Aorta (tissue), 5 donors: Measurements from ENCODE around the gene P2RY1. TPM values are rescaled to one million over a fixed set of nuclear protein-coding genes. Genes with fewer than 3 reads are reported as not detected.
"Not testable (repeated sequence)": the region's sequence is repeated elsewhere in the genome, so short reads cannot be mapped to it uniquely, and the experiment has no call there.

ENCODE experiments used
- ATAC-seq: fragments of 200-7000 bp; cut with Tn5 transposase; one replicate; pipeline ENCODE4 v1.9.1; 2022; ENCODE audit warnings: moderate library complexity; ENCODE audit not compliant: low FRiP score
- DNase-seq, 2 donors: peaks; one replicate each; pipeline ENCODE4 v3.0.0-alpha.2; 2020
- H3K27ac ChIP-seq, 2 donors: one replicate each; pipeline ENCODE4 v1.5.1; 2013; ENCODE audit warnings: low read length in 2 of 2, mild to moderate bottlenecking in 2 of 2, moderate library complexity in 2 of 2, control low read depth in 1 of 2, inconsistent platforms in 1 of 2, low read depth in 1 of 2
- H3K27me3 ChIP-seq, 2 donors: one replicate each; pipeline ENCODE4 v1.6.1; 2013; ENCODE audit warnings: control low read depth in 1 of 2, low read length in 1 of 2, mild to moderate bottlenecking in 1 of 2, moderate library complexity in 1 of 2; ENCODE audit not compliant: insufficient read depth in 2 of 2, control insufficient read depth in 1 of 2
- H3K36me3 ChIP-seq, 2 donors: one replicate each; pipeline ENCODE4 v1.6.1; 2013; ENCODE audit warnings: control low read depth in 1 of 2, low read length in 1 of 2, mild to moderate bottlenecking in 1 of 2; ENCODE audit not compliant: insufficient read depth in 2 of 2, control insufficient read depth in 1 of 2
- H3K4me1 ChIP-seq, 2 donors: one replicate each; pipeline ENCODE4 v1.6.1; 2013; ENCODE audit warnings: low read length in 2 of 2, control low read depth in 1 of 2, mild to moderate bottlenecking in 1 of 2, moderate library complexity in 1 of 2; ENCODE audit not compliant: insufficient read depth in 2 of 2, control insufficient read depth in 1 of 2
- H3K4me3 ChIP-seq, 2 donors: one replicate each; pipeline ENCODE4 v1.5.1; 2013; ENCODE audit warnings: low read length in 2 of 2, control low read depth in 1 of 2, mild to moderate bottlenecking in 1 of 2
- H3K9me3 ChIP-seq: one replicate; pipeline ENCODE4 v1.6.1; 2013; ENCODE audit warnings: mild to moderate bottlenecking, low read length; ENCODE audit not compliant: control insufficient read depth
- WGBS, 2 donors: extraction: QIAGEN DNeasy Blood & Tissue Kit; methylation state at CpG; one replicate each; pipeline ENCODE4 v1.1.7; 2013; 5-methylcytosine and 5-hydroxymethylcytosine counted together
- intact Hi-C, 2 donors: fragments of 100-400 bp; cut with DNase I; formaldehyde crosslinking; loops; one replicate each; pipeline versions ENCODE4 v1.14.2 to v1.15.0; 2022
- polyA plus RNA-seq, 2 donors: library from polyadenylated mRNA; stranded (reverse); fragments of 200-250 nt; gene quantifications; one replicate each; pipeline ENCODE4 v1.2.3, GENCODE V29; 2013
- total RNA-seq, 2 donors: library from RNA; stranded (reverse); fragmentation: NEBNext Ultra II Directional; extraction: Animal tissue kit (Norgen Biotek cat#: 25700); gene quantifications; one replicate each; pipeline ENCODE4 v1.2.1, GENCODE V29; 2021
- donor health status: healthy with polysubstance abuse.
- donor health status: Bipolar disorder and iron deficiency.
- donor health status: DM: no; HTN: no; CAD: no.
- donor health status: DM: no; HTN: no; CAD: no.
- donor health status: DM: yes; HTN: yes; CAD: no.

Gene P2RY1
- total and polyA plus RNA-seq, 4 donors = 0.13 to 3.5 (median 1.6) TPM

DNA sequence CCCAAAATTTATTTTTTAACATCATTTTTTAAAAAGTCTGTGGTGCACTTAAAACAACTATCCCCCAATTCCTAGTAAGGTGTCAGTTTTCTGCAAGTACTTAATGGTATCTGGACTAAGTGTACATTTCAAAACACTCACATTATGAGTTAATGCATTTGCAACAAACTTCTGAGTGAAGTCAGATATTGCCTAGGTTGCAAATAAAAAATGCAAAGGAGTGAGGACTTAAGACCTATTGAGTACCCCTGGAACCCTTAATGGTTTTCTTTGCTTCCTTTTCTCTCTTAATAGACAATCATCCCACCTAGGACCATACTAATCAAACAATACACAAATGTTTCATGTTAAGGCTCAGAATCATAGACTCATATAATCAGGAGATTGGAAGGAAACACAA, 1.8 kb upstream of the P2RY1 start:
- no peak for ATAC-seq
- Histone ChIP-seq H3K4me3 (no peak overlapping the region), H3K4me1 (no peaks in the 10 kb centered on the region), H3K27me3 (no peaks in the 10 kb centered on the region), H3K36me3 (no peaks in the 10 kb centered on the region), H3K27ac (no peak overlapping the region), H3K9me3 (no peaks in the 10 kb centered on the region)
- DNase-seq = no peak
- intact Hi-C loops = no loop called here

DNA sequence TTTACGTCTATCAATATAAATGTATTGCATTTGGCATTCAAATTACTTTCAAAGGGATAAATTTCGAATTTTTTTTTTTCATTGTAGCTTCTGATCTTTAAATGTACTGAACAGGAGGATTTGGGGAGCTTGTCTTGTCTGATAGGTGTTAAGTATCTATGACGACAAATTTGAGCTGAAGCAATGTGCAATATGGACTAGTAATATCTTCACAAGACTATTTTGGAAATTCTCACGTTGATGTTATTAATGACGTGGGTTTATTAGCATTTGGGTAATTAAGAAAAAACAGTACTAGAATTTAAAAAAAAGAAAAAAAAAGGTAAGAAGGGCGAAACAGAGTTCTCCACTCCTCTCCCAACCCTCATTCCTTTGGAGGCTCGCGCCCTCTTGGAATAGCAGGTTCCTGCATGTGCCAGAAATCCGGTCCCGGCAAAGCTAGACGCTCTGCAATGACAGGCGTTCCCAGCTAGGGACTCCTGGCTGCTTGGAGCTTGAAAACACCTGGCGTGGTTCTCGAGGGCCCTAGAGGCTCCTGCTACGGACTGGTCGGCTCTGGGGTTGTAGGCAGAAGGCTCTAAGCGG, 648 bp upstream of the P2RY1 start:
- no peaks in the 10 kb centered on the region for H3K4me1 ChIP-seq
- no peaks in the 10 kb centered on the region for H3K9me3 ChIP-seq
- WGBS, 2 donors = 15% methylated on average over 17 of the region's 17 CpGs
- peak in 1 of 2 donors; percentile 72 for DNase-seq
- intact Hi-C loops = no loop called here
- ATAC-seq = no peak
- H3K36me3 ChIP-seq = no peaks in the 10 kb centered on the region
- H3K27ac ChIP-seq = no peak overlapping the region
- peak overlapping the region; percentile 57 to 70 for H3K4me3 ChIP-seq
- no peaks in the 10 kb centered on the region for H3K27me3 ChIP-seq

DNA sequence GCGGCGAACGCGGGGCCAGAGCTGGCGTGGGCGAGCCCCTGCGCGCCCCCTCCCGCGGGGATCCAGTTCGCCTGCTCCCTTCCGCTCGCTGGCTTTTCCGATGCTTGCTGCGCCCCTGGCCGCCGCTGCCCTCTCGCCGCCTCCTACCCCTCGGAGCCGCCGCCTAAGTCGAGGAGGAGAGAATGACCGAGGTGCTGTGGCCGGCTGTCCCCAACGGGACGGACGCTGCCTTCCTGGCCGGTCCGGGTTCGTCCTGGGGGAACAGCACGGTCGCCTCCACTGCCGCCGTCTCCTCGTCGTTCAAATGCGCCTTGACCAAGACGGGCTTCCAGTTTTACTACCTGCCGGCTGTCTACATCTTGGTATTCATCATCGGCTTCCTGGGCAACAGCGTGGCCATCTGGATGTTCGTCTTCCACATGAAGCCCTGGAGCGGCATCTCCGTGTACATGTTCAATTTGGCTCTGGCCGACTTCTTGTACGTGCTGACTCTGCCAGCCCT, 721 bp downstream of the P2RY1 start:
- H3K4me3 ChIP-seq = peak overlapping the region; percentile 57 to 70
- intact Hi-C loops = no loop called here
- no peak overlapping the region for H3K27ac ChIP-seq
- DNase-seq = no peak
- H3K27me3 ChIP-seq = no peaks in the 10 kb centered on the region
- no peaks in the 10 kb centered on the region for H3K36me3 ChIP-seq
- ATAC-seq = peak; percentile 60
- H3K4me1 ChIP-seq = no peaks in the 10 kb centered on the region
- no peaks in the 10 kb centered on the region for H3K9me3 ChIP-seq
- whole genome bisulfite sequencing, 2 donors = 1% methylated on average over 47 of the region's 47 CpGs

DNA sequence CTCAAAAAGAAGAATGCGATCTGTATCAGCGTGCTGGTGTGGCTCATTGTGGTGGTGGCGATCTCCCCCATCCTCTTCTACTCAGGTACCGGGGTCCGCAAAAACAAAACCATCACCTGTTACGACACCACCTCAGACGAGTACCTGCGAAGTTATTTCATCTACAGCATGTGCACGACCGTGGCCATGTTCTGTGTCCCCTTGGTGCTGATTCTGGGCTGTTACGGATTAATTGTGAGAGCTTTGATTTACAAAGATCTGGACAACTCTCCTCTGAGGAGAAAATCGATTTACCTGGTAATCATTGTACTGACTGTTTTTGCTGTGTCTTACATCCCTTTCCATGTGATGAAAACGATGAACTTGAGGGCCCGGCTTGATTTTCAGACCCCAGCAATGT, 1.3 kb downstream of the P2RY1 start:
- Histone ChIP-seq H3K27ac (no peak overlapping the region), H3K27me3 (no peaks in the 10 kb centered on the region), H3K4me1 (no peaks in the 10 kb centered on the region), H3K9me3 (no peaks in the 10 kb centered on the region), H3K4me3 (no peak overlapping the region), H3K36me3 (no peaks in the 10 kb centered on the region)
- ATAC-seq (no peak), DNase-seq (no peak)
- intact Hi-C loops = no loop called here
- 84 to 86% methylated on average over 14 of the region's 14 CpGs for WGBS, 2 donors

DNA sequence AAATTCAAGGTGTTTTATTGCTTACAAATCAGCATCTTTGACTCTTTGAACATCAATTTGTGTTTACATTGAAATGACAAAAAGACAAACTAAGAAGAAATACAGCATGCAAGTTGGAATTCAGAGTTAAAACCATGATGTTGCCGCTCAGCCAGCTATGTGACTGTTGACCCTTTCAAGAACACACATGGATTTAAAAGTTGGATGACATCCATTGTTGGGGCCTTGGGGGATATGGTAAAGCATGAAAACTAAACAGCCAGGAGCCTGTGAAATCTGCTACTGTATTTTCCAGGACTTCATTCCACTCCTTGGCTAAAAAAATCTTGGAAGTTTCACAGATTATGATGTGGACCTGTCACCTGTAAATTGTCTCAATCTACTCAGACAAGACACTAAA, 4.6 kb downstream of the P2RY1 start:
- no peaks in the 10 kb centered on the region for H3K36me3 ChIP-seq
- H3K4me1 ChIP-seq = no peaks in the 10 kb centered on the region
- DNase-seq (no peak), ATAC-seq (no peak)
- 80 to 85% methylated on average over 1 of the region's 1 CpG for WGBS, 2 donors
- H3K9me3 ChIP-seq = no peaks in the 10 kb centered on the region
- H3K27me3 ChIP-seq = no peaks in the 10 kb centered on the region
- H3K4me3 ChIP-seq = no peak overlapping the region
- no peak overlapping the region for H3K27ac ChIP-seq
- intact Hi-C loops = no loop called here

DNA sequence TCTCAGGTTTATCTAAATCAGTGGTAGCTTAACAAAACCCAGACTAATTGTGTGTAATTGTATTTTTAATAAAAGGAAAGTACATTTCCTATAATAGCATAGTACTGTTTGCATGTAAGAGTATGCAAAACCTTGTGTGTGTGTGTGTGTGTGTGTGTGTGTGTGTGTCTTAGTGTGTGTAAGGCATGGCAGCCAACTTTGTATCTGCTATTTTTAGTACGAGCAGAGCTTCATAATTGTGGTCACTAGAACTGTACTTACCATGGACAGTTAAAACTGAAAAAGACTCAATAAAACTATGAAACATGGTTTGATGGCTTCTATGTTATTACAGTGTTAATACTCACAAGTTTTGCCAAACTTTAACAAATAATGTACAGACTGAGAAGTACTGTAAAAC, 6.2 kb downstream of the P2RY1 start:
- no peaks in the 10 kb centered on the region for H3K9me3 ChIP-seq
- intact Hi-C loops = no loop called here
- no peak for ATAC-seq
- WGBS, 2 donors = 17 to 29% methylated on average over 1 of the region's 1 CpG
- no peak overlapping the region for H3K4me3 ChIP-seq
- no peak for DNase-seq
- H3K4me1 ChIP-seq = no peaks in the 10 kb centered on the region
- H3K36me3 ChIP-seq = no peaks in the 10 kb centered on the region
- no peaks in the 10 kb centered on the region for H3K27me3 ChIP-seq
- no peak overlapping the region for H3K27ac ChIP-seq

DNA sequence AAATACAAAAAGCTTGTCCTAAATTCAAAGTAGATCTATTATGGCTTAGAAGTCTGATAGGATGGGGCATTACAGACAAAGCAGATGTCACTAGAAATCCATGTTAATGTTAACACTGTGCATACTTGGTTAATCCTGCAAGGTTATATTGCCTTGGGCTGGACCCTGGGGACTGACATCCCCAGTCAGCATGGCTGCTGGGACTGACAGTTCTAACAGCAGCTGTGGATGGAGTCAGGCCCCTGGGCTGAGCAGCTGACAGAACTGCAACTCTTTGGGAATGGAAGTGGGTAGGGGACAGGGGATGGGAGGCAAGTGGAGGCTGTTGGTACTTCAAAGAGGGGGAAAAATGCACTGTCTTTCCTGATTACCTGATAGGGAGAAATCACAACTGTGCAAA, 7.5 kb downstream of the P2RY1 start:
- Histone ChIP-seq H3K27ac (no peak overlapping the region), H3K27me3 (no peaks in the 10 kb centered on the region), H3K4me1 (no peaks in the 10 kb centered on the region), H3K4me3 (no peak overlapping the region), H3K9me3 (no peaks in the 10 kb centered on the region), H3K36me3 (no peaks in the 10 kb centered on the region)
- intact Hi-C loops = no loop called here
- ATAC-seq (no peak), DNase-seq (no peak)

DNA sequence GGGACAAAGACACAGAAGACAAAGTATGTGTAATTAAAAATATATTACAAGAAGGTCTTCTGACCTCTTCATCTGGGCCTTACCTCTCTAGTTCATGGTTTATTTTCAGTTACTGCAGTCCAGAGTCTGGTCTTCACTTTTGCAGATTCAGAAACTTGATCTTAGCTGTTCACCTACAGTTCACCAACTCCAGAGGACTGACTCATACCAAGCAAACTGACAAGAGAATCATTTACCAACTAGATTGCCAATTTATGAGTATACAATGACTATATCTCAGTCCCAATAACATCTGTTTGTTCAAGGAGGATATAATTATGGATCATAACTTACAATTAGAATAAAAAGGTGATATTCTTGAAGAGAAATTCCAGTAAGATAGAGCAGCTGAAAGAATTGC, 9.0 kb downstream of the P2RY1 start:
- H3K36me3 ChIP-seq = no peaks in the 10 kb centered on the region
- no peak overlapping the region for H3K4me3 ChIP-seq
- no peaks in the 10 kb centered on the region for H3K4me1 ChIP-seq
- H3K27me3 ChIP-seq = no peaks in the 10 kb centered on the region
- no peaks in the 10 kb centered on the region for H3K9me3 ChIP-seq
- no peak overlapping the region for H3K27ac ChIP-seq
- ATAC-seq (no peak), DNase-seq (no peak)
- intact Hi-C loops = no loop called here

DNA sequence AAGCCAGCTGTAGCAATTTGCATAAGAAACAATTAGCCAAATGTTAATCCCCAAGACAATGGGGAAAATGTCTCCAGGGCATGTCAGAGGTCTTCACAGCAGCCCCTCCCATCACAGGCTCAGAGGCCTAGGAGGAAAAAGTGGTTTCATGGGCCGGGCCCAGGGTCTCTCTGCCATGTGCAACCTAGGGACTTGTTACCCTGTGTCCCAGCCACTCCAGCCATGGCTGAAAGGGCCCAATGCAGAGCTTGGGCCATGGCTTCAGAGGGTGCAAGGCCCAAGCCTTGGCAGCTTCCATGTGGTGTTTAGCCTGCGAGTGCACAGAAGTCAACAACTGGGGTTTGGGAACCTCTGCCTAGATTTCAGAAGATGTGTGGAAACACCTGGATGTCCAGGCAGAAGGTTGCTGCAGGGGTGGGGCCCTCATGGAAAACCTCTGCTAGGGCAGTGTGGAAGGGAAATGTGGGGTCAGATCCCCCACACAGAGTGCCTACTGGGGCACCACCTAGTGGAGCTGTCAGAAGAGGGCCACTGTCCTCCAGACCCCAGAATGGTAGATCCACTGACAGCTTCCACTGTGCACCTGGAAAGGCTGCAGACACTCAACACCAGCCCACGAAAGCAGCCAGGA, 11.8 kb downstream of the P2RY1 start:
- H3K9me3 ChIP-seq, H3K27me3 ChIP-seq, H3K4me3 ChIP-seq, H3K27ac ChIP-seq, ATAC-seq, intact Hi-C loops, H3K4me1 ChIP-seq, H3K36me3 ChIP-seq, DNase-seq: not testable (repeated sequence)
- 91 to 94% methylated on average over 3 of the region's 3 CpGs for WGBS, 2 donors
